Renal pelvis (tissue), 12 donors: ENCODE measurements around the gene CHIT1. TPM values are rescaled to one million over a fixed set of nuclear protein-coding genes. Genes with fewer than 3 reads are reported as not detected.

Experiments used
- DNase-seq: peaks from one replicate; pipeline ENCODE4 v3.0.0-alpha.2; 2013
- long read RNA-seq, 16 experiments: transcript quantifications; one replicate each; lab custom pipeline, GENCODE V29; 2026
- polyA plus RNA-seq, 3 donors: library from polyadenylated mRNA; unstranded; fragments of 120-200 nt; gene quantifications; one replicate each; pipeline ENCODE4 v1.2.1, GENCODE V29; 2013; ENCODE audit not compliant: insufficient read length in 3 of 3

CHIT1 gene
- polyA plus RNA-seq: under 1 TPM; 0.12 to 0.23 (median 0.17) TPM
- long read RNA-seq, donor 1: 0 reads
- long read RNA-seq, donor 2: 0 reads
- long read RNA-seq, donor 3: 0 reads
- long read RNA-seq, donor 4: 0 reads
- long read RNA-seq, donor 5: 0 reads
- long read RNA-seq, donor 6, partial matches to known transcripts: 0 of 83 reads
- long read RNA-seq, donor 6, other reads (novel, unspliced or antisense): 83 of 83 reads
- long read RNA-seq, donor 7: 0 reads
- long read RNA-seq, donor 8: 0 reads
- long read RNA-seq, donor 9: 0 reads
- long read RNA-seq, donor 10: 0 reads
- long read RNA-seq, donor 11: 0 reads
- long read RNA-seq, donor 12: 0 reads
- long read RNA-seq, donor 13: 0 reads
- long read RNA-seq, donor 14: 0 reads
- long read RNA-seq, donor 15: 0 reads
- long read RNA-seq, donor 16: 0 reads

GRCh38 chr1:203229471-203230135 is at the start of gene CHIT1:
TSS of gene CHIT1 (minus strand) at chr1:203229673. CDS start at chr1:203229636, 37 bp downstream.
- DNase-seq: no peak

- DNase-seq: no peak
Measured at GRCh38 chr1:203278885-203279406, 49.5 kb upstream of the CHIT1 start.

GRCh38 chr1:203278082-203278884 is 48.8 kb upstream of the CHIT1 start:
- no peak for DNase-seq

GRCh38 chr1:203276916-203277545 is 47.6 kb upstream of the CHIT1 start:
- DNase-seq: no peak

- DNase-seq: no peak
Measured at GRCh38 chr1:203276408-203276807, 46.9 kb upstream of the CHIT1 start.

- no peak for DNase-seq
Measured at GRCh38 chr1:203275656-203276272, 46.3 kb upstream of the CHIT1 start.

- DNase-seq: no peak
Measured at GRCh38 chr1:203274603-203275381, 45.3 kb upstream of the CHIT1 start.

- DNase-seq: no peak
Measured at GRCh38 chr1:203273869-203274602, 44.6 kb upstream of the CHIT1 start.

- peak; percentile 87 for DNase-seq
Measured at GRCh38 chr1:203273206-203273868, 43.9 kb upstream of the CHIT1 start.

GRCh38 chr1:203272633-203273205 is 43.2 kb upstream of the CHIT1 start:
- no peak for DNase-seq

- DNase-seq: no peak
Measured at GRCh38 chr1:203271962-203272632, 42.6 kb upstream of the CHIT1 start.

GRCh38 chr1:203271018-203271743 is 41.7 kb upstream of the CHIT1 start:
- no peak for DNase-seq

GRCh38 chr1:203270448-203270847 is 41.0 kb upstream of the CHIT1 start:
- DNase-seq: no peak

- DNase-seq: no peak
Measured at GRCh38 chr1:203269654-203270020, 40.2 kb upstream of the CHIT1 start.

GRCh38 chr1:203268901-203269653 is 39.6 kb upstream of the CHIT1 start:
- DNase-seq: peak; percentile 76

- no peak for DNase-seq
Measured at GRCh38 chr1:203267912-203268311, 38.4 kb upstream of the CHIT1 start.
